Endothelial cell (in vitro differentiated cells): Measurements from ENCODE around the gene CNIH3. TPM values are rescaled to one million over a fixed set of nuclear protein-coding genes. Genes with fewer than 3 reads are reported as not detected.

Source experiments
- DNase-seq: peaks from one replicate; pipeline ENCODE4 v3.0.0; 2021; ENCODE audit warnings: low spot score
- H3K27ac Mint-ChIP-seq: one replicate; pipeline ENCODE4 v1.8.0; 2021; ENCODE audit warnings: mixed read lengths, inconsistent platforms; ENCODE audit not compliant: unreplicated experiment
- H3K27me3 Mint-ChIP-seq: one replicate; pipeline ENCODE4 v1.8.0; 2021; ENCODE audit warnings: mild to moderate bottlenecking, moderate library complexity, mixed read lengths, inconsistent platforms; ENCODE audit not compliant: unreplicated experiment
- H3K36me3 Mint-ChIP-seq: one replicate; pipeline ENCODE4 v1.8.0; 2021; ENCODE audit warnings: mild to moderate bottlenecking, low read depth, mixed read lengths, inconsistent platforms; ENCODE audit not compliant: unreplicated experiment
- H3K4me1 Mint-ChIP-seq: one replicate; pipeline ENCODE4 v1.8.0; 2021; ENCODE audit warnings: mild to moderate bottlenecking, mixed read lengths, inconsistent platforms; ENCODE audit not compliant: unreplicated experiment
- H3K4me3 Mint-ChIP-seq: one replicate; pipeline ENCODE4 v1.8.0; 2021; ENCODE audit warnings: mild to moderate bottlenecking, mixed read lengths, inconsistent platforms; ENCODE audit not compliant: unreplicated experiment
- H3K9me3 Mint-ChIP-seq: one replicate; pipeline ENCODE4 v1.8.0; 2021; ENCODE audit warnings: mixed read lengths, inconsistent platforms; ENCODE audit not compliant: unreplicated experiment
- total RNA-seq: library from RNA; stranded (reverse); fragmentation: NEBNext Ultra II Directional; extraction: Animal tissue kit (Norgen Biotek cat#: 25700); gene quantifications from one replicate; pipeline ENCODE4 v1.2.1, GENCODE V29; 2021; ENCODE audit not compliant: unreplicated experiment
- TF ChIP-seq, protein P1 (sequence below): fragments of 200-600 bp; sonication (generic); IDR thresholded peaks from one replicate; pipeline ENCODE4 v1.5.0; 2021; ENCODE audit warnings: antibody characterized with exemption; ENCODE audit not compliant: unreplicated experiment

Gene CNIH3
- total RNA-seq, 1 donor from 2014 or later = 4.7 TPM

DNA sequence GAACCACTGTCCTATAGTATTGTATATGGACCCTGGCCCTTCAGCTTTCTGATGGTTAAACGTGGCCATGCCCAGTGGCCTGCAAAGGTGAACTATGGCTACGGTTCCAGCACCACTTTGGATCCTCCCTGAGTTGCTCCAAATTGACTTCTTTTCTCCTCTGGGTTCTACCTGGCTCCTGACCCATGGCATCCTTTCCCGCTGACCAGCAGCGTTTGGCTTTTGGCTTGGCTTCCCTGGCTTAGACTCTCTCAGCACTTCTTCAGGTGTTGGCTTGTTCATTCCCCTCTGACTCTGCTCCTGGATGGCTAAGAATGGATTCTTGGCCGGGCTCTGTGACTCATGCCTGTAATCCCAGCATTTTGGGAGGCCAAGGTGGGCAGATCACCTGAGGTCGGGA, 152.9 kb downstream of the CNIH3 start:
- Mint-ChIP-seq H3K4me1 (no peaks in the 10 kb centered on the region), H3K27me3 (peaks cover 7% of the 10 kb centered on the region), H3K27ac (no peak overlapping the region), H3K9me3 (no peaks in the 10 kb centered on the region), H3K4me3 (no peak overlapping the region), H3K36me3 (no peaks in the 10 kb centered on the region)
- DNase-seq = no peak
- TF ChIP-seq, protein P1, sequence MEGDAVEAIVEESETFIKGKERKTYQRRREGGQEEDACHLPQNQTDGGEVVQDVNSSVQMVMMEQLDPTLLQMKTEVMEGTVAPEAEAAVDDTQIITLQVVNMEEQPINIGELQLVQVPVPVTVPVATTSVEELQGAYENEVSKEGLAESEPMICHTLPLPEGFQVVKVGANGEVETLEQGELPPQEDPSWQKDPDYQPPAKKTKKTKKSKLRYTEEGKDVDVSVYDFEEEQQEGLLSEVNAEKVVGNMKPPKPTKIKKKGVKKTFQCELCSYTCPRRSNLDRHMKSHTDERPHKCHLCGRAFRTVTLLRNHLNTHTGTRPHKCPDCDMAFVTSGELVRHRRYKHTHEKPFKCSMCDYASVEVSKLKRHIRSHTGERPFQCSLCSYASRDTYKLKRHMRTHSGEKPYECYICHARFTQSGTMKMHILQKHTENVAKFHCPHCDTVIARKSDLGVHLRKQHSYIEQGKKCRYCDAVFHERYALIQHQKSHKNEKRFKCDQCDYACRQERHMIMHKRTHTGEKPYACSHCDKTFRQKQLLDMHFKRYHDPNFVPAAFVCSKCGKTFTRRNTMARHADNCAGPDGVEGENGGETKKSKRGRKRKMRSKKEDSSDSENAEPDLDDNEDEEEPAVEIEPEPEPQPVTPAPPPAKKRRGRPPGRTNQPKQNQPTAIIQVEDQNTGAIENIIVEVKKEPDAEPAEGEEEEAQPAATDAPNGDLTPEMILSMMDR = no peak

DNA sequence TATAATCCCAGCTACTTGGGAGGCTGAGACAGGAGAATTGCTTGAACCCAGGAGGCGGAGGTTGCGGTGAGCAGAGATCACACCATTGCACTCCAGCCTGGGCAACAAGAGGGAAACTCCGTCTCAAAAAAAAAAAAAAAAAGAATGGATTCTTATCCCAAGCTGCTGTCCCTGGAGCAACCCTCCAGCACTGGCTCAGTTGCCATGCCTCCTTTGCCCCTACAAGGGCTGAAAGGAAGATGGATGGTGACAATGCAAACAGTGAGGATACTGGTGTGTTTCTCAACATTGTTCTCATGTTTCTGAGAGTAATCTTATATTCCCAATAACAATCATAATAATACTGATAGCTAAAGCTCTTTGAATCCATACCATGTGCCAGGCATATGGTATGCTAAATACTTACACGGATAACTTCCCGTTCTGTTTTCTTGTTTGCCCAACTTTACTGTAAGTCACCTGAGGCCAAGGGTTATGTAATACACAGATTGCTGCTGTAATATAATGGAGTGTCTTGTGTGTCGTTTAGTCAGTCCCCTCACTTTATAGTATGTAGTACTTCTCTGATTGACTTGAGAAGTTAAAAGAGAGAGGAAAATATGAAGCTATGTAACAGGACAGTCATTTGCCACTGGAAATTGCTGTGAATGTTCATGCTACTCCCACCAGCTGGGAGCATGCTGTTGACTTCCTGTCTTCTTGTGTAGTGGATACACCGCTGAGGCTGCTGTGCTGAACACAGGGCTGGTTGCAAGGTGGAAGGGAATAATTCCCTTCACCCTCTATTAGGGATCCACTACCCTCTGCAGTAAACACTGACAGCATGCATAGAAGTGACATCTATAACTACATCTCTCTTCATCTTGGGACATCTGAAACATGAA, 153.6 kb downstream of the CNIH3 start:
- no peak for DNase-seq
- Mint-ChIP-seq H3K4me3 (no peak overlapping the region), H3K9me3 (no peaks in the 10 kb centered on the region), H3K4me1 (peaks cover 4% of the 10 kb centered on the region), H3K36me3 (no peaks in the 10 kb centered on the region), H3K27ac (no peak overlapping the region), H3K27me3 (peaks cover 7% of the 10 kb centered on the region)
- TF ChIP-seq, protein P1 = no peak

DNA sequence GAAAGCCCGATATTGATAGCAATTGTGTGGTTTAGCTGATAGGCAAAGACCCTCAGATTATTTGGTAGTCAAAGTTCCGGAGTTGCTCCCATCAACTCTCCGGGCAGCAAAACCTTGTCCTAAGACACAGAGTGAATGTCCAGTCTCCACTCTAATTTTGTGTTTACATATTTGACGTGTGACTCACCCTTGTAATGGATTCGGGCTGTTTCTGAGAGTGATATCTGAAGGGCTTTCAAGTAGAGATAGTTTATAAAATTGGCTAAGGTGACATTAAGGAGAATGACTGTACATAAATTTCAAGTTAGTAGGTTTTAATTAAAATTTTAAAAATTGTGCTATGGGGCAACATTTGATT, 154.2 kb downstream of the CNIH3 start:
- Mint-ChIP-seq H3K4me1 (peaks cover 4% of the 10 kb centered on the region), H3K36me3 (no peaks in the 10 kb centered on the region), H3K9me3 (no peaks in the 10 kb centered on the region), H3K27ac (no peak overlapping the region), H3K27me3 (peaks cover 4% of the 10 kb centered on the region), H3K4me3 (no peak overlapping the region)
- TF ChIP-seq, protein P1 = no peak
- no peak for DNase-seq

DNA sequence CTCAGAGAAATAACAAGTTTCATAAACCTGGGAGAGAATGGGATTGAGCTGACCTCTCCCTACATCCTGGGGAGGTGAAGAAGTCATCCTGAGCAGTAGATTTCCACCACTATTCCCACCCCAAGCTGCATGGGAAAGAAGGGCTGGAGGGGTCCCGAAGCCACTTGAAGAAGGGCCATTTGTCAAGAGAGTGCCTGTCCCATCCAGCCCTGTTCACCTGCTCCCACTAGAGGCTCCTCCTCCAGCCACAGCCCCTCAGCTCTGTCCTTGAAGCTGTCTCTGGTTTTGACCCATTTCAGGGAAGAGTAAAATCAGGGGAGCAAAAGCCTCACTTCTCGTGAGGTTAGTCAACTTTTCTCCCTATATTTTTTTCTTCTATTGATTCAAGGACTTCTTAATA, 157.5 kb downstream of the CNIH3 start:
- TF ChIP-seq, protein P1 = no peak
- no peaks in the 10 kb centered on the region for H3K36me3 Mint-ChIP-seq
- DNase-seq = no peak
- peaks cover 4% of the 10 kb centered on the region for H3K4me1 Mint-ChIP-seq
- no peaks in the 10 kb centered on the region for H3K9me3 Mint-ChIP-seq
- H3K4me3 Mint-ChIP-seq = no peak overlapping the region
- no peaks in the 10 kb centered on the region for H3K27me3 Mint-ChIP-seq
- no peak overlapping the region for H3K27ac Mint-ChIP-seq

DNA sequence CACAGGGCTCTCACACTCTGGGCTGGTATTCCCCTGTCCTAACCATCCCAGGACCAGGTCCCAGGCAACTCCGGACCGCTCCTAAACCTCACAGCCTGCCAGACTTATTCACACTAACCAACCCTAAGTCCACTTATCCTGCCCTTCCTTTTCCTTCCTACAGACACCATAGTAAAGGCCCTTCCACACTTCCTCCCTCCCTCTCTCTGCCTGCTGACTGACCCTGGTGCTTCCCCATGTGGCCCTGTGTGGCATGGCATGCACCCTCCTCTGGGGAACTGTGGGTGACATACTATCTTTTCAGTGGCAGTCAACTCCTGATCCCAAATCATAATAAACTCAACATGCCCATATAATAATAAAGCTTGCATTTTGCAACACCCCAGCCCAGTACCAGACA, 158.3 kb downstream of the CNIH3 start:
- DNase-seq = no peak
- no peak overlapping the region for H3K27ac Mint-ChIP-seq
- no peaks in the 10 kb centered on the region for H3K9me3 Mint-ChIP-seq
- peaks cover 4% of the 10 kb centered on the region for H3K4me1 Mint-ChIP-seq
- H3K27me3 Mint-ChIP-seq = no peaks in the 10 kb centered on the region
- TF ChIP-seq, protein P1 = no peak
- no peak overlapping the region for H3K4me3 Mint-ChIP-seq
- no peaks in the 10 kb centered on the region for H3K36me3 Mint-ChIP-seq
